GM23248 (cell line): ENCODE measurements around the gene GALNS. TPM values are rescaled to one million over a fixed set of nuclear protein-coding genes. Genes with fewer than 3 reads are reported as not detected.

Source experiments
- DNase-seq: peaks from one replicate; pipeline ENCODE4 v3.0.0-alpha.2; 2015
- H2AFZ ChIP-seq: fragments of 200-600 bp; sonication (generic); 2 replicates; pipeline ENCODE4 v1.6.1; 2016; ENCODE audit warnings: antibody characterized with exemption
- H3F3A ChIP-seq: fragments of 200-600 bp; sonication (generic); 2 replicates; pipeline ENCODE4 v1.6.1; 2016; ENCODE audit warnings: mild to moderate bottlenecking, antibody characterized with exemption, mixed run types; ENCODE audit not compliant: insufficient read depth
- H3K27ac ChIP-seq: fragments of 200-600 bp; sonication (generic); 2 replicates; pipeline ENCODE4 v1.5.1; 2016; ENCODE audit warnings: mild to moderate bottlenecking
- H3K27me3 ChIP-seq: fragments of 200-600 bp; sonication (generic); replicated peaks from 2 replicates; pipeline ENCODE4 v1.6.1; 2016; ENCODE audit warnings: mild to moderate bottlenecking; ENCODE audit not compliant: insufficient read depth
- H3K36me3 ChIP-seq: fragments of 200-600 bp; sonication (generic); 2 replicates; pipeline ENCODE4 v1.6.1; 2016; ENCODE audit warnings: low read depth, mild to moderate bottlenecking
- H3K4me1 ChIP-seq: fragments of 200-600 bp; sonication (generic); 2 replicates; pipeline ENCODE4 v1.6.1; 2016; ENCODE audit warnings: mild to moderate bottlenecking; ENCODE audit not compliant: insufficient read depth
- H3K4me2 ChIP-seq: fragments of 200-600 bp; sonication (generic); one replicate; pipeline ENCODE4 v1.6.1; 2016; ENCODE audit warnings: mild to moderate bottlenecking; ENCODE audit not compliant: unreplicated experiment
- H3K4me3 ChIP-seq: fragments of 200-600 bp; sonication (generic); 2 replicates; pipeline ENCODE4 v1.5.1; 2016; ENCODE audit warnings: mild to moderate bottlenecking
- H3K79me2 ChIP-seq: fragments of 200-600 bp; sonication (generic); 2 replicates; pipeline ENCODE4 v1.6.1; 2016; ENCODE audit warnings: mild to moderate bottlenecking; ENCODE audit not compliant: insufficient read depth
- H3K9ac ChIP-seq: fragments of 200-600 bp; sonication (generic); 2 replicates; pipeline ENCODE4 v1.6.1; 2016; ENCODE audit warnings: mild to moderate bottlenecking
- H3K9me2 ChIP-seq: fragments of 200-600 bp; sonication (generic); 2 replicates; pipeline ENCODE4 v1.6.1; 2016; ENCODE audit warnings: mixed run types, mild to moderate bottlenecking, moderate library complexity; ENCODE audit not compliant: insufficient read depth
- H3K9me3 ChIP-seq: fragments of 200-600 bp; sonication (generic); one replicate; pipeline ENCODE4 v1.6.1; 2017; ENCODE audit warnings: low read depth
- H4K20me1 ChIP-seq: fragments of 200-600 bp; sonication (generic); 2 replicates; pipeline ENCODE4 v1.6.0; 2016; ENCODE audit not compliant: insufficient read depth
- EZH2 ChIP-seq: fragments of 200-600 bp; sonication (generic); IDR thresholded peaks from 2 replicates; pipeline ENCODE4 v1.6.1; 2018; ENCODE audit warnings: antibody characterized with exemption, mild to moderate bottlenecking; ENCODE audit not compliant: insufficient read depth, poor library complexity, severe bottlenecking
- EZH2phosphoT487 ChIP-seq: fragments of 200-600 bp; sonication (generic); IDR thresholded peaks from 2 replicates; pipeline ENCODE4 v1.6.1; 2018; ENCODE audit warnings: antibody characterized with exemption, moderate library complexity, mild to moderate bottlenecking, low read depth; ENCODE audit not compliant: insufficient read depth
- WGBS, 2 experiments: methylation state at CpG; one replicate each; pipeline ENCODE4 v1.1.6; 2015 to 2017; ENCODE audit warnings: low lambda C conversion rate in 2 of 2, low coverage in 1 of 2; ENCODE audit errors: missing lambda C conversion rate in 2 of 2; 5-methylcytosine and 5-hydroxymethylcytosine counted together
- in situ Hi-C: fragments of 300-500 bp; cut with MboI; formaldehyde crosslinking; loops from 2 replicates; pipeline ENCODE4 v1.15.0; 2020
- polyA plus RNA-seq: library from polyadenylated mRNA; unstranded; fragments of >200 nt; fragmentation: Nextera tagmentation; extraction: Ambion mirVana; gene quantifications from 2 replicates; pipeline ENCODE4 v1.2.1, GENCODE V29; 2016
- total RNA-seq: library from RNA; depleted of rRNA; stranded (reverse); fragments of >200 nt; shearing (Covaris generic); gene quantifications from 2 replicates; pipeline ENCODE4 v1.2.3, GENCODE V29; 2014

The GALNS gene
- total and polyA plus RNA-seq, 2 experiments from 2014 or later = 24.0 to 39.0 TPM

DNA sequence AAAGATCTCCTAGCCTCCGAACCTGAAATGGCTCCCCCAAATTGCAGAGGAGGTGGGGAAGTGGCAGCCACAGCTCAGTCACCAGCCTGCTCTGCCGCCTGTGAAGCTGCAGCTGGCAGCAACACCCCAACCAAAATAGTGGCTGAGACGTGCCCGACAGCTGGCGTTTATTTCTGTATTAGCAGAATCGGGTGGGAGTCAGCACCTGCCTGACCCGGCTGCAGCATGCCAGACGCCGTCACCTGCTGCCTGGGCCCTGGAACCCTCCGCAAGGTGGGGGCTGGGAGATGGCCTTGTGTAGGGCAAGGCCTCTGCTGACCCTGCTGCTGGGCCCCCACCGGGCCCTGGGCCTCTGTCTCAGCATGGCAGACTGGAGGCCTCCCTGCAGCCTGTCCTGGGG lies 27.2 kb upstream of the GALNS start:
- no peaks in the 10 kb centered on the region for H3K36me3 ChIP-seq
- no peak overlapping the region for H2AFZ ChIP-seq
- no peak overlapping the region for H3K4me3 ChIP-seq
- H3K9me2 ChIP-seq = no peaks in the 10 kb centered on the region
- H3K9ac ChIP-seq = no peak overlapping the region
- H3K27ac ChIP-seq = no peak overlapping the region
- 79 to 88% methylated on average over 10 to 11 of the region's 11 CpGs for WGBS, 2 experiments
- in situ Hi-C loops = no loop called here
- H3K4me2 ChIP-seq = no peak overlapping the region
- H3F3A ChIP-seq = no peaks in the 10 kb centered on the region
- no peak for TF ChIP-seq EZH2
- TF ChIP-seq EZH2phosphoT487 = no peak
- H3K9me3 ChIP-seq = no peaks in the 10 kb centered on the region
- no peak for DNase-seq
- H4K20me1 ChIP-seq = no peaks in the 10 kb centered on the region
- no peaks in the 10 kb centered on the region for H3K27me3 ChIP-seq
- H3K79me2 ChIP-seq = no peaks in the 10 kb centered on the region
- H3K4me1 ChIP-seq = no peaks in the 10 kb centered on the region

DNA sequence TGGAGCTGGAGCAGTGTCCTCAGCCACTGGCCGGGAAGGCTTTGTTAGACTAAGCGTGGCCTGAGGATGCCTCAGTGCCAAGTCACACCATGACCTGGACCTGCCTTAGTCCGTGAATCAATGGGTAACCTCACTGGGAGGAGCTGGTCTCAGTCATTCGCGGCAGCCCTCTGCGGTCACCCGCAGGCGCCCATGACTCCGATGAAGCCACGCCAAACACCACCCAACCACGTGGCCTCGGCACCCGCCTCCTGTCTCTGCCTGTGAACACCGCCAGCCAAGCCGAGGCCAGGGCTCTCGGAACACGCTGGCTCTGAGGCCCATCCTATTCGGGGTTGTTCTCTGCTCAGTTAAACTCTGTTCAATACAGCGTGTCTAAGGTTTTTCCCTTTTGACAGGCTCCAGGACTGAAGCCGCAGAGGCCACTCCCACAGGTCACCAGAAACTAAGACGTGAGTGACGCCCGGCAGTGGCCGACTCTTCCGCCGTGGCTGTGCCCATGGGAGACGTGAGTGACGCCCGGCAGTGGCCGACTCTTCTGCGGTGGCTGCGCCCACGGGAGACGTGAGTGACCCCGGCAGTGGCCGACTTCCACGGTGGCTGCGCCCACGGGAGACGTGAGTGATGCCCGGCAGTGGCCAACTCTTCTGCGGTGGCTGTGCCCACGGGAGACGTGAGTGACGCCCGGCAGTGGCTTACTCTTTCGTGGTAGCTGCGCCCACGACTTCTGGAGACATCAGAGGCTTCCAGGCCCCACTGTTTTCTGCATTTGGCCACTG lies 26.6 kb upstream of the GALNS start:
- Histone ChIP-seq H3F3A (no peaks in the 10 kb centered on the region), H3K9me3 (no peaks in the 10 kb centered on the region), H3K4me1 (no peaks in the 10 kb centered on the region), H3K27ac (no peak overlapping the region), H2AFZ (no peak overlapping the region), H3K36me3 (no peaks in the 10 kb centered on the region), H3K9ac (no peak overlapping the region), H3K4me2 (no peak overlapping the region), H3K4me3 (no peak overlapping the region), H3K27me3 (no peaks in the 10 kb centered on the region), H3K79me2 (no peaks in the 10 kb centered on the region), H4K20me1 (no peaks in the 10 kb centered on the region), H3K9me2 (no peaks in the 10 kb centered on the region)
- WGBS, 2 experiments = 87 to 94% methylated on average over 35 to 49 of the region's 49 CpGs
- DNase-seq = no peak
- TF ChIP-seq EZH2 (no peak), EZH2phosphoT487 (no peak)
- in situ Hi-C loops = no loop called here

DNA sequence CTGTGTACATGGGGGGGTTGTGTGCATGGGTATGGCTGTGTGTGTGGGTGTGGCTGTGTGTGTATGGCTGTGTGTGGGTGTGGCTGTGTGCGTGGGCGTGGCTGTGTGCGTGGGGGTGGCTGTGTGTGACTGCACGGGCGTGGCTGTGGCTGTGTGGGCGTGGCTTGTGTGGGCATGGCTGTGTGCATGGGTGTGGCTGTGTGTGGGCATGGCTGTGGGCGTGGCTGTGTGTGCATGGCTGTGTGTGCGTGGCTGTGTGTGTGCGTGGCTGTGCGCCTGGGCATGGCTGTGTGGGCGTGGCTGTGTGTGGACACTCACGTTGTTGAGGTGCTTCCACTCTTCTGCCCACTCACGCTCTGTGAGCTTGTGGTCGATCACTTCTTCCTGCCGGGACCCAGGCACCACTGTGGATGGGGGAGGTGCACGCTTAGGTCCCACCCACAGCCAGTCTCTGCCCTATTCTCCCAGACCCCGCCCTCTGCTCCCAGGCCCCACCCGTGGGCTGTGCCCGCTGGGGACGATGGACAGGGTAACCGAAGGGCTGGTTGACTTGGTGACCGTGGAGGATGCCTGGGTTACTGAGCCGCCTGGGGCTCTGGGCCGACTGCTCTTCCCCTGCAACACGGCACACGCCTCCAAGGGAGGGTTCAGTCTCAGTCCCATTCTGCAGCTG lies 25.7 kb upstream of the GALNS start:
- Histone ChIP-seq H3F3A (no peaks in the 10 kb centered on the region), H2AFZ (no peak overlapping the region), H3K36me3 (no peaks in the 10 kb centered on the region), H3K9me2 (no peaks in the 10 kb centered on the region), H3K27ac (no peak overlapping the region), H3K9me3 (no peaks in the 10 kb centered on the region), H3K79me2 (no peaks in the 10 kb centered on the region), H3K4me2 (no peak overlapping the region), H4K20me1 (no peaks in the 10 kb centered on the region), H3K27me3 (no peaks in the 10 kb centered on the region), H3K4me3 (no peak overlapping the region), H3K4me1 (no peaks in the 10 kb centered on the region), H3K9ac (no peak overlapping the region)
- DNase-seq = no peak
- 71 to 73% methylated on average over 24 to 26 of the region's 26 CpGs for WGBS, 2 experiments
- TF ChIP-seq EZH2phosphoT487 (no peak), EZH2 (no peak)
- in situ Hi-C loops = no loop called here

DNA sequence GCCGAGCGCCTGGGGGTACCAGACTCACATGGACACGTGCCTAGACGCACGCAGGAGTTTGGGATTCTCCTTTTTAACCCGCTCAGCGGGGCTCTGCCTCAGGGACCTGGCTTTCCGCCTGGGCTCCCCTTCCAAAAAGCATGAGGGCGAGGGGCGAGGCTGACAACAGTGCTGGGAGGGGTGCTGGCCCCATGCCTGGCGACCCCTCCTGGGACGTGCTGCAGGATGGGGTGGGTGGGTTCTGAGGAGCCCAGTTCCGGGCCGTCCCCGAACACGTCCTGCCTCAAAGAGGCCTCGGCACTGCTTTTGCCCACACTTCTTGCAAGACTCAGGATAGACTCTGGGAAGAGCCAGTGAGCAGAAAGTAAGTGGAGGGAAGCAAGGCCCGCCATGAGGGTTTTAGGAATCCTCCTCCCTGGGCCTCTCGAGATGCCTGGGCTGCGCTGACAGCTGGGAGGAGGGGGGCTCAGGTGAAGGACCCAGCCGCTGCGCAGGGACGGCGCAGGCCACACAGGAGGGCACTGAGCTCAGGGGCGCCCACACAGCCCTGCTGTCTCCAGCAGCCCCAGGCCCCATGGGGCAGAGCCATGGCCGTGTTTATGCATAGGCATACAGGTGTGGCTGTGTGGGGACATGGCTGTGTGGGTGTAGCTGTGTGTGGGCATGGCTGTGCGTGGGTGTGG lies 25.1 kb upstream of the GALNS start:
- DNase-seq = no peak
- H3K4me2 ChIP-seq = no peak overlapping the region
- H3K4me1 ChIP-seq = no peaks in the 10 kb centered on the region
- H3K36me3 ChIP-seq = no peaks in the 10 kb centered on the region
- in situ Hi-C loops = no loop called here
- no peaks in the 10 kb centered on the region for H3K9me3 ChIP-seq
- H4K20me1 ChIP-seq = no peaks in the 10 kb centered on the region
- H2AFZ ChIP-seq = no peak overlapping the region
- no peak overlapping the region for H3K9ac ChIP-seq
- H3K4me3 ChIP-seq = no peak overlapping the region
- H3K79me2 ChIP-seq = no peaks in the 10 kb centered on the region
- H3F3A ChIP-seq = no peaks in the 10 kb centered on the region
- no peaks in the 10 kb centered on the region for H3K9me2 ChIP-seq
- H3K27me3 ChIP-seq = no peaks in the 10 kb centered on the region
- 81% methylated on average over 24 to 27 of the region's 27 CpGs for WGBS, 2 experiments
- no peak for TF ChIP-seq EZH2phosphoT487
- TF ChIP-seq EZH2 = no peak
- H3K27ac ChIP-seq = no peak overlapping the region
